ENCODE results near the gene TRIM47.
"Not testable (repeated sequence)": the region's sequence is repeated elsewhere in the genome, so short reads cannot be mapped to it uniquely, and the experiment has no call there.

TRIM47 gene

DNA sequence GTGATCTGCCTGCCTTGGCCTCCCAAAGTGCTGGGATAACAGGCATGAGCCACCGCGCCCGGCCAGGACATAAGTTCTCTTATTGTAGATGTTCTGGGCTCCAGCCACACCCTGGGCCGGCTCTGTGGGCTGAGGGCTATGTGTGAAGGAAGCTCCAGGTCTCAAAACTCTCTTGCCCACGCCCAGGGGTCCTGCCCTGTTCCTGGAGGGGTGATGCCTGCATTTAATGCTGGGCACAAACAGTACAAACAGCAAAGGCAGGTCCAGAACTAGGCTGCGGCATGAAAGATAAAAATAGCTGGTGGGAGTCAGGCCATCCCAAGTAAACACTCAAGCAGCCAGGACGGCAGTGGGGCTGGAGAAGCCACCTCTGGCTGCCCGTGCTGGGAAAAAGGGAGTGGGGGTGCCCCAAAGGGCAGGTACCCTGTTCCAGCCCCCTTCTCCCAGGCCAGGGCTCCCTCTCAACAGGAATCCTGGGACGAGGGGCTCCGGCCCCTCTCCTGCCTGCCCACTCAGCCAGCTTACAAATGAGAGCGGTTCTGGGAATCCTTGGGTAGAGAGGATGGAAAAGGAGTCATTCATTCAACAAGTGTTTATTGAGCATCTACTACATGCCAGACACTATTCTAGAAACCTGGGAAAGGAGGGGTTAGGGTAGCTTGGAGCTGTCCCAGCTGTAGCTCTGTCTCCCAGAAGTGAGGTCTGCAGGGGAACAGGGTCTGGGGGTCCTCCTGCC lies 4.6 kb downstream of the TRIM47 start:
- DNase-seq (ENCODE audit: low read depth): no peak
- no peak overlapping the region for H3K4me3 ChIP-seq (ENCODE audit: low read length)

DNA sequence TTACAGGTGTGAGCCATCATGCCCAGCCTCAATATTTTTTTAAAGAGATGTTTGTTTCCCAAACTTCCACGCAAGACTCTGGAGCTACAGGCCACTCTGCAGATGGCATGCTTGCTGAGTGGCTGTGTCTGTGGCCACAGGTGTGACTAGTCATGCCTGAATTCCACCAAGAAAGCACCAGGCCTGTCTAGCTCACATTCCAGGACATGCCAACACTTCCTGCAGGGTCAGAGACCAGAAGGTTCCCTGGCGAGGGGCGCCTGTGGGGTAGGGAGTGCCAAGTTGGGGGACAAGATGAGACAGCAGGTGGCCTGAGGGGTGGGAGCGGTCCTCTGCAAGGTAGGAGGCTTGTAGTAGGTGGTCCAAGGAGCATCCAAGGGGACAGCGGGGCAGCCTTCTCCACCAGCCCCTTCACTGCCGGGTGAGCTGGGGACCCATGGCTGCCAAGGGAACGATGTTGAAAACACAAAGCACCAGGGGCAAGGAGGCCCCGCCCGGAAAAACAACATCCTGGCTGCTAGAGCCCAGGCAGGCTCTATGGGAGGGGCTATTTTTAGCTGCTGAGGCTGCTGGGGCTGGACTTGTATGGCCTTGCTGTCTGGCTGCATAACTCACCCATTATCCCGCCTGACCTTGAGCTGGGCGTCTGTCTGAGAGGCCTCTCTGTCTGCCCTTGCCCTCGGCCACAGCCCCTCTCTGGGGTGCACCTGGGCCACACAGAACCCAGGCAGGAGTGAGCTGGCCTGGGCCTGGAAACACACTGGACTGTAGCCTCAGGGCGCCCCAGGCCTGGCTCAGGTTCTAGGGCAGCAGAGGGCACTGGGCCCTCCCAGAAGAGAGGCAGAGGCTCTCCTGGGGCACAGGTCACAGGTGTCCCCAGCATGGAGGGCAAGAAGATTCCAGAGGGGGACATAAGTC lies 5.7 kb downstream of the TRIM47 start:
- TF ChIP-seq, protein P1, sequence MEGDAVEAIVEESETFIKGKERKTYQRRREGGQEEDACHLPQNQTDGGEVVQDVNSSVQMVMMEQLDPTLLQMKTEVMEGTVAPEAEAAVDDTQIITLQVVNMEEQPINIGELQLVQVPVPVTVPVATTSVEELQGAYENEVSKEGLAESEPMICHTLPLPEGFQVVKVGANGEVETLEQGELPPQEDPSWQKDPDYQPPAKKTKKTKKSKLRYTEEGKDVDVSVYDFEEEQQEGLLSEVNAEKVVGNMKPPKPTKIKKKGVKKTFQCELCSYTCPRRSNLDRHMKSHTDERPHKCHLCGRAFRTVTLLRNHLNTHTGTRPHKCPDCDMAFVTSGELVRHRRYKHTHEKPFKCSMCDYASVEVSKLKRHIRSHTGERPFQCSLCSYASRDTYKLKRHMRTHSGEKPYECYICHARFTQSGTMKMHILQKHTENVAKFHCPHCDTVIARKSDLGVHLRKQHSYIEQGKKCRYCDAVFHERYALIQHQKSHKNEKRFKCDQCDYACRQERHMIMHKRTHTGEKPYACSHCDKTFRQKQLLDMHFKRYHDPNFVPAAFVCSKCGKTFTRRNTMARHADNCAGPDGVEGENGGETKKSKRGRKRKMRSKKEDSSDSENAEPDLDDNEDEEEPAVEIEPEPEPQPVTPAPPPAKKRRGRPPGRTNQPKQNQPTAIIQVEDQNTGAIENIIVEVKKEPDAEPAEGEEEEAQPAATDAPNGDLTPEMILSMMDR (conservative IDR thresholded peaks at IDR 0.05; ENCODE audit: low read depth, low read length): no peak
- no peak overlapping the region for H3K4me3 ChIP-seq (ENCODE audit: low read length)
- DNase-seq (ENCODE audit: low read depth): peak; percentile 68

More for the DNA sequence above, 4.6 kb downstream of the TRIM47 start:
- TF ChIP-seq, protein P1 (conservative IDR thresholded peaks at IDR 0.05; ENCODE audit: low read depth, low read length): no peak

DNA sequence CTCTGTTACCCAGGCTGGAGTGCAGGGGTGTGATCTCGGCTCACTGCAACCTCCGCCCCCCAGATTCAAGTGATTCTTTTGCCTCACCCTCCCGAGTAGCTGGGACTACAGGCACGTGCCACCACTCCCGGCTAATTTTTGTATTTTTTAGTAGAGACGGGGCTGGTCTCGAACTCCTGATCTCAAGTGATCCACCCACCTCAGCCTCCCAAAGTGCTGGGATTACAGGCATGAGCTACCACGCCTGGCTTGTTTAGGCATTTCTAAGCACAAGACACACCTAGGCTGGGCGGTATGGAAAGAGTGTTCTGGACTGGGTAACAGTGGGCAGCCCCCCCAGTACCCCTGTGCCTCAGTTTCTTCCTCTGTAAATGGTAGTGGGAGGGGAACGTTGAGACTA lies 8.2 kb downstream of the TRIM47 start:
- not testable (repeated sequence) for DNase-seq (ENCODE audit: low read depth); H3K4me3 ChIP-seq (ENCODE audit: low read length)

GRCh38 chr17:75869282-75870141 lies 8.9 kb downstream of the TRIM47 start:
- DNase-seq (ENCODE audit: low read depth): no peak
- no peak overlapping the region for H3K4me3 ChIP-seq (ENCODE audit: low read length)
- TF ChIP-seq, protein P1 (conservative IDR thresholded peaks at IDR 0.05; ENCODE audit: low read depth, low read length): no peak

DNA sequence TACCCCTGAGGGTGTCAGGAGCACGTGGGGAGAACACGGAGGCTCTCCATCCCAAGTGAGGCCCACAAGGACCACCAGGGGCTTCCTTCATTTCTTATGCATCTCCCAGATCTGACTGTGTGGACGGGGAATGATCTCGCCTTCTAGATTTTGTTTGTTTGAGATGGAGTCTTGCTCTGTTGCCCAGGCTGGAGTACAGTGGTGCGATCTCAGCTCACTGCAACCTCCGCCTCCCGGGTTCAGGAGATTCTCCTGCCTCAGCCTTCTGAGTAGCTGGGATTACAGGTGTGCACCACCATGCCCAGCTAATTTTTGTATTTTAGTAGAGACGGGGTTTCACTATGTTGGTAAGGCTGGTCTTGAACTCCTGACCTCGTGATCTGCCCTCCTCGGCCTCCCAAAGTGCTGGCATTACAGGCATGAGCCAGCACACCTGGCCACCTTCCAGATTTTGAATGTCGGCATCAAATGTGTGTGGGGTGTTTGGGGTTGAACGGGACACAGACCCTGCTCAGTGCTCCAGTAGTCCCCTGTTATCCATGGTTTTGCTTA lies 9.6 kb downstream of the TRIM47 start:
- not testable (repeated sequence) for H3K4me3 ChIP-seq (ENCODE audit: low read length); DNase-seq (ENCODE audit: low read depth)

- not testable (repeated sequence) for DNase-seq (ENCODE audit: low read depth); H3K4me3 ChIP-seq (ENCODE audit: low read length)
Measured at GRCh38 chr17:75865404-75866188, 12.8 kb downstream of the TRIM47 start.

DNA sequence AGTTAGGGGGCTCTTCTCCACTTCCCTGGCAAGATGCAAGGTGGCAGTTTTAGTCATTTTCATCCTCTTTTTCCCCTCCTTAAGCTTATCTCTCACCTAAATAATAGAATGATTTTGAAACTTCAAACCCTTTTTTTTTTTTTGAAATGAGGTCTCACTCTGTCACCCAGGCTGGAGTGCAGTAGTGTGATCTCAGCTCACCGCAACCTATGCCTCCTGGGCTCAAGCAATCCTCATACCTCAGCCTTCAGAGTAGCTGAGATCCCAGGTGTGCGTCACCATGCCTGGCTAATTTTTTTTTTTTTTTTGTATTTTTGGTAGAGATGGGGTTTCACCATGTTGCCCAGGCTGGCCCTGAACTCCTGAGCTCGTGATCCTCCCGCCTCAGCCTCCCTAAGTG lies 13.5 kb downstream of the TRIM47 start:
- DNase-seq (ENCODE audit: low read depth); H3K4me3 ChIP-seq (ENCODE audit: low read length): not testable (repeated sequence)

- no peak for DNase-seq (ENCODE audit: low read depth)
- H3K4me3 ChIP-seq (ENCODE audit: low read length): no peak overlapping the region
- TF ChIP-seq, protein P1 (conservative IDR thresholded peaks at IDR 0.05; ENCODE audit: low read depth, low read length): no peak
Measured at GRCh38 chr17:75864448-75864871, 13.9 kb downstream of the TRIM47 start.

All from retinal pigment epithelial cell (primary cell).